C4-2B (cell line): ENCODE measurements around the gene UBE2QL1.

Experiments used
- ZFX ChIP-seq: fragments of 450-650 bp; IDR thresholded peaks from 2 replicates; pipeline ENCODE4 v1.6.1; 2017
- TF ChIP-seq, protein P1 (sequence below): fragments of 450-650 bp; conservative IDR thresholded peaks from 2 replicates; pipeline ENCODE4 v1.5.1; 2017; ENCODE audit warnings: mild to moderate bottlenecking

DNA sequence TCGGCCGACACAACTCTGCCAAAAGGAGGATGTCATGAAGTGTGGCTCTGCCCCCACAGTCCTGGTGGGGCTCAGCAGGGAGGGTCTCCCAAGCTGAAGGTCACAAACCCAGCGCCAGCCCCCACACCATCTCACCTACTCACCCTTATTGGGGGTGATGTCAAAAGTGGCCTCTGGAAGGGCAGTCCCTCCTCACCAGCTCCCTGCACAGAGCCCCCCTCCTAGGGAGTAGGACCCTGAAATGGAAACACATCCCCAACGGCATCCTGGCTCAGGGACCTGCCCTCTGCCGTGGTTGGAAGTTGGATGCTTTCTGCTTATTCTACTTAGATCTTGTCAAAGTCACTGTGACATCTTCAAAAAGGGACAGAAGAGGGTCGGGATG is 94.7 kb downstream of the UBE2QL1 start:
- TF ChIP-seq, protein P1, sequence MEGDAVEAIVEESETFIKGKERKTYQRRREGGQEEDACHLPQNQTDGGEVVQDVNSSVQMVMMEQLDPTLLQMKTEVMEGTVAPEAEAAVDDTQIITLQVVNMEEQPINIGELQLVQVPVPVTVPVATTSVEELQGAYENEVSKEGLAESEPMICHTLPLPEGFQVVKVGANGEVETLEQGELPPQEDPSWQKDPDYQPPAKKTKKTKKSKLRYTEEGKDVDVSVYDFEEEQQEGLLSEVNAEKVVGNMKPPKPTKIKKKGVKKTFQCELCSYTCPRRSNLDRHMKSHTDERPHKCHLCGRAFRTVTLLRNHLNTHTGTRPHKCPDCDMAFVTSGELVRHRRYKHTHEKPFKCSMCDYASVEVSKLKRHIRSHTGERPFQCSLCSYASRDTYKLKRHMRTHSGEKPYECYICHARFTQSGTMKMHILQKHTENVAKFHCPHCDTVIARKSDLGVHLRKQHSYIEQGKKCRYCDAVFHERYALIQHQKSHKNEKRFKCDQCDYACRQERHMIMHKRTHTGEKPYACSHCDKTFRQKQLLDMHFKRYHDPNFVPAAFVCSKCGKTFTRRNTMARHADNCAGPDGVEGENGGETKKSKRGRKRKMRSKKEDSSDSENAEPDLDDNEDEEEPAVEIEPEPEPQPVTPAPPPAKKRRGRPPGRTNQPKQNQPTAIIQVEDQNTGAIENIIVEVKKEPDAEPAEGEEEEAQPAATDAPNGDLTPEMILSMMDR, result no peak
- TF ChIP-seq ZFX, result no peak
